ENCODE data around the gene ARFGEF2. TPM values are rescaled to one million over a fixed set of nuclear protein-coding genes. Genes with fewer than 3 reads are reported as not detected.

The ARFGEF2 gene
- total RNA-seq, 1 experiment from 2014 or later: 20.9 TPM

GRCh38 chr20:48941467-48941866 is 20.0 kb downstream of the ARFGEF2 start (continued):
- no peak for TF ChIP-seq ARID4B (CRISPR knock-in tag; IDR thresholded peaks at IDR 0.05; ENCODE audit: borderline replicate concordance)
- no peak for TF ChIP-seq SP1 (CRISPR knock-in tag; conservative IDR thresholded peaks at IDR 0.05)
- TF ChIP-seq NFYB (CRISPR knock-in tag; conservative IDR thresholded peaks at IDR 0.05; ENCODE audit: low read depth): no peak
- TF ChIP-seq RELA (CRISPR knock-in tag; IDR thresholded peaks at IDR 0.05; ENCODE audit: borderline replicate concordance): no peak
- no peak for TF ChIP-seq ZNF423 (CRISPR knock-in tag; IDR thresholded peaks at IDR 0.05)
- no peak for TF ChIP-seq OVOL2 (CRISPR knock-in tag; IDR thresholded peaks at IDR 0.05; ENCODE audit: borderline replicate concordance)
- TF ChIP-seq ZNF281 (CRISPR knock-in tag; IDR thresholded peaks at IDR 0.05): no peak
- TF ChIP-seq GTF2I (CRISPR knock-in tag; conservative IDR thresholded peaks at IDR 0.05): no peak
- TF ChIP-seq TP53 (CRISPR knock-in tag; IDR thresholded peaks at IDR 0.05): no peak
- TF ChIP-seq ERG (CRISPR knock-in tag; IDR thresholded peaks at IDR 0.05): no peak

- ChIA-PET POLR2A (interaction anchor here (0.7 kb wide), 1 partner anchor 95 kb away, joined by 3 read pairs; no protein-coding TSS in a partner anchor), CTCF (interaction anchor here (0.6 kb wide), 1 partner anchor 38 kb away, joined by 3 read pairs; no protein-coding TSS in a partner anchor)
- no peaks in the 10 kb centered on the region for H3K9me3 Mint-ChIP-seq
- no peaks in the 10 kb centered on the region for H3K27me3 Mint-ChIP-seq (ENCODE audit: low read depth)
- H3K36me3 Mint-ChIP-seq: peaks cover 10% of the 10 kb centered on the region
- DNase-seq (ENCODE audit: low spot score) (no peak), ATAC-seq (no peak)
- no peak overlapping the region for H3K27ac Mint-ChIP-seq
- no peak overlapping the region for H3K4me3 Mint-ChIP-seq
- TF ChIP-seq TEAD1 (CRISPR knock-in tag; IDR thresholded peaks at IDR 0.05) (no peak), STAT6 (CRISPR knock-in tag; conservative IDR thresholded peaks at IDR 0.05; ENCODE audit: low read depth) (no peak), ZNF671 (CRISPR knock-in tag; IDR thresholded peaks at IDR 0.05) (no peak)
- peaks cover 2% of the 10 kb centered on the region; the same call in 1 of the 2 replicates for H3K4me1 Mint-ChIP-seq
These were observed 21.2 kb downstream of the ARFGEF2 start for GRCh38 chr20:48942730-48943129.

Data from WTC11 (cell line).